ENCODE data around the gene TANC1.

GRCh38 chr2:159017837-159018236, 49.4 kb downstream of the TANC1 start:
- TF ChIP-seq, protein P1, sequence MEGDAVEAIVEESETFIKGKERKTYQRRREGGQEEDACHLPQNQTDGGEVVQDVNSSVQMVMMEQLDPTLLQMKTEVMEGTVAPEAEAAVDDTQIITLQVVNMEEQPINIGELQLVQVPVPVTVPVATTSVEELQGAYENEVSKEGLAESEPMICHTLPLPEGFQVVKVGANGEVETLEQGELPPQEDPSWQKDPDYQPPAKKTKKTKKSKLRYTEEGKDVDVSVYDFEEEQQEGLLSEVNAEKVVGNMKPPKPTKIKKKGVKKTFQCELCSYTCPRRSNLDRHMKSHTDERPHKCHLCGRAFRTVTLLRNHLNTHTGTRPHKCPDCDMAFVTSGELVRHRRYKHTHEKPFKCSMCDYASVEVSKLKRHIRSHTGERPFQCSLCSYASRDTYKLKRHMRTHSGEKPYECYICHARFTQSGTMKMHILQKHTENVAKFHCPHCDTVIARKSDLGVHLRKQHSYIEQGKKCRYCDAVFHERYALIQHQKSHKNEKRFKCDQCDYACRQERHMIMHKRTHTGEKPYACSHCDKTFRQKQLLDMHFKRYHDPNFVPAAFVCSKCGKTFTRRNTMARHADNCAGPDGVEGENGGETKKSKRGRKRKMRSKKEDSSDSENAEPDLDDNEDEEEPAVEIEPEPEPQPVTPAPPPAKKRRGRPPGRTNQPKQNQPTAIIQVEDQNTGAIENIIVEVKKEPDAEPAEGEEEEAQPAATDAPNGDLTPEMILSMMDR (conservative IDR thresholded peaks at IDR 0.05; ENCODE audit: low read depth in 2 of 2): no peak
- TF ChIP-seq, protein P2, sequence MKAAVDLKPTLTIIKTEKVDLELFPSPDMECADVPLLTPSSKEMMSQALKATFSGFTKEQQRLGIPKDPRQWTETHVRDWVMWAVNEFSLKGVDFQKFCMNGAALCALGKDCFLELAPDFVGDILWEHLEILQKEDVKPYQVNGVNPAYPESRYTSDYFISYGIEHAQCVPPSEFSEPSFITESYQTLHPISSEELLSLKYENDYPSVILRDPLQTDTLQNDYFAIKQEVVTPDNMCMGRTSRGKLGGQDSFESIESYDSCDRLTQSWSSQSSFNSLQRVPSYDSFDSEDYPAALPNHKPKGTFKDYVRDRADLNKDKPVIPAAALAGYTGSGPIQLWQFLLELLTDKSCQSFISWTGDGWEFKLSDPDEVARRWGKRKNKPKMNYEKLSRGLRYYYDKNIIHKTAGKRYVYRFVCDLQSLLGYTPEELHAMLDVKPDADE (IDR thresholded peaks at IDR 0.05): no peak
- TF ChIP-seq EZH2 (IDR thresholded peaks at IDR 0.05; ENCODE audit: low read depth, unreplicated experiment) (no peak), REST (IDR thresholded peaks at IDR 0.05; ENCODE audit: unreplicated experiment) (no peak), POLR2AphosphoS5 (IDR thresholded peaks at IDR 0.05; ENCODE audit: low read depth) (no peak), EZH2phosphoT487 (IDR thresholded peaks at IDR 0.05; ENCODE audit: unreplicated experiment) (no peak), CREB1 (CRISPR knock-in tag; IDR thresholded peaks at IDR 0.05; ENCODE audit: low read depth) (no peak), STAT1 (IDR thresholded peaks at IDR 0.05; ENCODE audit: unreplicated experiment) (no peak)
